Body of pancreas (tissue), 4 donors: Measurements from ENCODE around the gene FBRSL1. TPM values are rescaled to one million over a fixed set of nuclear protein-coding genes. Genes with fewer than 3 reads are reported as not detected.
"Not testable (repeated sequence)": the region's sequence is repeated elsewhere in the genome, so short reads cannot be mapped to it uniquely, and the experiment has no call there.

Experiments
- ATAC-seq: fragments of 150-250 bp; one replicate; pipeline ENCODE4 v1.9.1; 2016
- DNase-seq, 4 donors: peaks; one replicate each; pipeline ENCODE4 v3.0.0-alpha.2; 2019
- H3K27ac ChIP-seq, 4 donors: fragments of 200-600 bp; sonication (generic); 1 replicate in 3 of 4; 2 replicates in 1 of 4; pipeline versions ENCODE4 v1.5.1 to v1.6.1; 2016 to 2019; ENCODE audit warnings: mild to moderate bottlenecking in 1 of 4, mixed read lengths in 1 of 4, moderate library complexity in 1 of 4
- H3K27me3 ChIP-seq, 2 donors: fragments of 200-600 bp; sonication (generic); one replicate each; pipeline ENCODE4 v1.6.0; 2016; ENCODE audit warnings: mild to moderate bottlenecking in 1 of 2
- H3K36me3 ChIP-seq, 2 donors: fragments of 200-600 bp; sonication (generic); replicated peaks in 1 of 2; 2 replicates each; pipeline ENCODE4 v1.5.1; 2016; ENCODE audit warnings: low read depth in 2 of 2; ENCODE audit not compliant: insufficient read depth in 1 of 2
- H3K4me1 ChIP-seq: fragments of 200-600 bp; sonication (generic); one replicate; pipeline ENCODE4 v1.6.0; 2016
- H3K4me3 ChIP-seq, 2 donors: fragments of 200-600 bp; sonication (generic); 1 replicate in 1 of 2; 2 replicates in 1 of 2; pipeline ENCODE4 v1.5.1; 2016 to 2019
- H3K9me3 ChIP-seq, 3 donors: fragments of 200-600 bp; sonication (generic); 1 replicate in 2 of 3; 2 replicates in 1 of 3; pipeline ENCODE4 v1.5.1; 2016
- CTCF ChIP-seq, 7 experiments: fragments of 450-650 bp in 4 of 7; fragments of 200-600 bp in 3 of 7; sonication (generic) in 3 of 7; IDR thresholded peaks; one replicate each; pipeline ENCODE4 v1.5.1; 2016 to 2019; ENCODE audit warnings: antibody characterized with exemption in 7 of 7
- POLR2A ChIP-seq, 3 donors: fragments of 450-650 bp; IDR thresholded peaks; one replicate each; pipeline ENCODE4 v1.6.1; 2016; ENCODE audit warnings: antibody characterized with exemption in 3 of 3, mild to moderate bottlenecking in 2 of 3
- WGBS, 2 donors: methylation state at CpG; one replicate each; pipeline ENCODE4 v1.1.5; 2017; 5-methylcytosine and 5-hydroxymethylcytosine counted together
- intact Hi-C: fragments of 100-400 bp; cut with DNase I; formaldehyde crosslinking; loops from one replicate; pipeline ENCODE4 v1.15.1; 2023
- total RNA-seq, 2 donors: library from RNA; depleted of rRNA; stranded (reverse); fragments of >200 nt; gene quantifications; one replicate each; pipeline ENCODE4 v1.1.0, GENCODE V29; 2016

The FBRSL1 gene
- total RNA-seq, 2 donors from 2014 or later: 29.8 to 50.1 TPM

DNA sequence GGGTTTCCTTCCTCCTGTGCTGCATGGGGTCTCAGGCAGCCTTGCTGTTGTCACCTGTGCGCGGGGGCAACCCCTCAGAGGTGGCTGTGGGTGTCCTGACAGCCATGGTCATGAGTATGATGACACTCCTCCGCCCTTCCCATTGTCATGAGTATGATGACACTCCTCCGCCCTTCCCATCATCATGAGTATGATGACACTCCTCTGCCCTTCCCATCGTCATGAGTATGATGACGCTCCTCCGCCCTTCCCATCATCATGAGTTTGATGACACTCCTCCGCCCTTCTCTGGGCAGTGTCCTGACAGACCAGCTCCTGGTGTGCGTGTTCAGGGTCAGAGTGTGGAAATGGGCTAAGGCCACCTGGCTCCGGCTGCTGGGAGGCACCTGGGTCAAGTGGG lies 40.0 kb downstream of the FBRSL1 start:
- Histone ChIP-seq H3K36me3 (no peaks in the 10 kb centered on the region), H3K9me3 (no peaks in the 10 kb centered on the region), H3K4me1 (no peaks in the 10 kb centered on the region), H3K27me3 (no peaks in the 10 kb centered on the region), H3K27ac (no peak overlapping the region), H3K4me3 (no peak overlapping the region)
- ATAC-seq (no peak), DNase-seq (no peak)
- TF ChIP-seq CTCF (IDR thresholded peaks at IDR 0.05): no peak
- TF ChIP-seq POLR2A (IDR thresholded peaks at IDR 0.05): no peak
- intact Hi-C loops: no loop called here
- WGBS, 2 donors: 90 to 95% methylated on average over 7 to 10 of the region's 10 CpGs

GRCh38 chr12:132530447-132530846 lies 40.5 kb downstream of the FBRSL1 start:
- TF ChIP-seq POLR2A (IDR thresholded peaks at IDR 0.05): no peak
- no peak for TF ChIP-seq CTCF (IDR thresholded peaks at IDR 0.05)
- ATAC-seq (no peak), DNase-seq (no peak)
- Histone ChIP-seq H3K9me3 (no peaks in the 10 kb centered on the region), H3K27me3 (no peaks in the 10 kb centered on the region), H3K4me3 (no peak overlapping the region), H3K4me1 (no peaks in the 10 kb centered on the region), H3K36me3 (no peaks in the 10 kb centered on the region), H3K27ac (no peak overlapping the region)
- WGBS, 2 donors: 79 to 80% methylated on average over 1 to 6 of the region's 6 CpGs
- intact Hi-C loops: no loop called here

DNA sequence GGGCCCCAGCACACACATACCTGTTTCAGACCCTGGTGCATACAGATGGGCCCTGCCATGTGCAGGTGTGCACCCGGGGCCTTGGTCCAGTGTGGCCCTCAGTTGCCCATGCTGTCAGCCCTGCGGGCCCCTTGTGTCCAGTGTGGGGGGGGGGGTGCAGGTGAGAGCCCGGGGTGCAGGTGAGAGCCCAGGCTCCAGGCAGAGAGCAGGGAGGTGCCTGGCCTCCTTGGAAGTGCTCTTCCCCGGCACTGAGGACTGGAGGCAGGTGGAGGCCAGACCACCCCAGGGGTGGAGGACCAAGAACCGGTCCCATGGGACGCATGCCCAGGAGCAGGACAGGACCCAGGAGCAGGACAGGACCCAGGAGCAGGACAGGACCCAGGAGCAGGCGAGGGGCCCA lies 40.9 kb downstream of the FBRSL1 start:
- no peak for TF ChIP-seq CTCF (IDR thresholded peaks at IDR 0.05)
- TF ChIP-seq POLR2A (IDR thresholded peaks at IDR 0.05): no peak
- H3K27ac ChIP-seq: no peak overlapping the region
- no peaks in the 10 kb centered on the region for H3K9me3 ChIP-seq
- DNase-seq (no peak), ATAC-seq (no peak)
- WGBS, 2 donors: 93% methylated on average over 7 of the region's 7 CpGs; no CpG with 5 or more reads in 1 of the 2 donors
- no peaks in the 10 kb centered on the region for H3K36me3 ChIP-seq
- no peaks in the 10 kb centered on the region for H3K4me1 ChIP-seq
- intact Hi-C loops: no loop called here
- H3K4me3 ChIP-seq: no peak overlapping the region
- H3K27me3 ChIP-seq: no peaks in the 10 kb centered on the region

GRCh38 chr12:132532711-132533583 lies 43.0 kb downstream of the FBRSL1 start:
- 89 to 91% methylated on average over 19 of the region's 20 CpGs for WGBS, 2 donors
- not testable (repeated sequence) for DNase-seq

GRCh38 chr12:132533584-132533958 lies 43.6 kb downstream of the FBRSL1 start:
- ATAC-seq (no peak), DNase-seq (no peak)
- intact Hi-C loops: no loop called here
- no peak for TF ChIP-seq POLR2A (IDR thresholded peaks at IDR 0.05)
- no peaks in the 10 kb centered on the region for H3K4me1 ChIP-seq
- no peak overlapping the region for H3K4me3 ChIP-seq
- no peak overlapping the region for H3K27ac ChIP-seq
- H3K36me3 ChIP-seq: no peaks in the 10 kb centered on the region
- WGBS, 2 donors: 94 to 100% methylated on average over 3 to 5 of the region's 6 CpGs
- H3K27me3 ChIP-seq: no peaks in the 10 kb centered on the region
- H3K9me3 ChIP-seq: no peaks in the 10 kb centered on the region

More at GRCh38 chr12:132532711-132533583, 43.0 kb downstream of the FBRSL1 start:
- H3K36me3 ChIP-seq, H3K4me3 ChIP-seq, H3K9me3 ChIP-seq, H3K27me3 ChIP-seq, H3K27ac ChIP-seq, intact Hi-C loops, ATAC-seq, H3K4me1 ChIP-seq: not testable (repeated sequence)

GRCh38 chr12:132534076-132534475 lies 44.1 kb downstream of the FBRSL1 start:
- Histone ChIP-seq H3K9me3 (no peaks in the 10 kb centered on the region), H3K27ac (no peak overlapping the region), H3K4me3 (no peak overlapping the region), H3K36me3 (no peaks in the 10 kb centered on the region), H3K4me1 (no peaks in the 10 kb centered on the region), H3K27me3 (no peaks in the 10 kb centered on the region)
- ATAC-seq: no peak
- no peak for TF ChIP-seq POLR2A (IDR thresholded peaks at IDR 0.05)
- no peak for TF ChIP-seq CTCF (IDR thresholded peaks at IDR 0.05)
- DNase-seq: no peak
- intact Hi-C loops: no loop called here
- WGBS, 2 donors: 95 to 98% methylated on average over 9 to 13 of the region's 13 CpGs
